ENCODE data around the gene MS4A15.

- no peak for TF ChIP-seq POLR2A (IDR thresholded peaks at IDR 0.05)
- TF ChIP-seq CTCF (IDR thresholded peaks at IDR 0.05) = no peak
Measured at GRCh38 chr11:60825790-60826189, 69.1 kb downstream of the MS4A15 start.
